Measurements from ENCODE around the gene MS4A6A.

DNA sequence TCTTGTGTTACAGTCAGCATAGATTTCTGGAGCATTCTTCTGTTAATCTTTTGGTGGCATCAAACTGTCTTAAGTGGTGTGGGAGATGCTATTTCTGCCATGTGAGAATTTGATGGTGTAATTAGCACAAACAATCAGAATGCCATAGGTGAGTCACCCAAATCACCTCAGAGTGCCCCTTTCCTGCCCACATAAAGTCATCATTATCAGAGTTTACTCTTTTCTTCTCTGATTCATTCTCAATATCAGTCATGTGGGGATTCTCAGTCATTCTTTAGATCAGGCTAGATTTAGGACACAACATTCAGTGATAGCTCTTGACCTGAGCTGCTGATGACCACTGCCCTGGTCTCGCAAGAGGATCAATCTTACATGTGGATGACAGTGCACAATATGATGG is 23.7 kb upstream of the MS4A6A start:
- TF ChIP-seq, protein P1, sequence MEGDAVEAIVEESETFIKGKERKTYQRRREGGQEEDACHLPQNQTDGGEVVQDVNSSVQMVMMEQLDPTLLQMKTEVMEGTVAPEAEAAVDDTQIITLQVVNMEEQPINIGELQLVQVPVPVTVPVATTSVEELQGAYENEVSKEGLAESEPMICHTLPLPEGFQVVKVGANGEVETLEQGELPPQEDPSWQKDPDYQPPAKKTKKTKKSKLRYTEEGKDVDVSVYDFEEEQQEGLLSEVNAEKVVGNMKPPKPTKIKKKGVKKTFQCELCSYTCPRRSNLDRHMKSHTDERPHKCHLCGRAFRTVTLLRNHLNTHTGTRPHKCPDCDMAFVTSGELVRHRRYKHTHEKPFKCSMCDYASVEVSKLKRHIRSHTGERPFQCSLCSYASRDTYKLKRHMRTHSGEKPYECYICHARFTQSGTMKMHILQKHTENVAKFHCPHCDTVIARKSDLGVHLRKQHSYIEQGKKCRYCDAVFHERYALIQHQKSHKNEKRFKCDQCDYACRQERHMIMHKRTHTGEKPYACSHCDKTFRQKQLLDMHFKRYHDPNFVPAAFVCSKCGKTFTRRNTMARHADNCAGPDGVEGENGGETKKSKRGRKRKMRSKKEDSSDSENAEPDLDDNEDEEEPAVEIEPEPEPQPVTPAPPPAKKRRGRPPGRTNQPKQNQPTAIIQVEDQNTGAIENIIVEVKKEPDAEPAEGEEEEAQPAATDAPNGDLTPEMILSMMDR (IDR thresholded peaks at IDR 0.05): no peak
- TF ChIP-seq EZH2phosphoT487 (IDR thresholded peaks at IDR 0.05; ENCODE audit: borderline replicate concordance, low read depth) (no peak), MXI1 (IDR thresholded peaks at IDR 0.05; ENCODE audit: low read depth, low read length) (no peak), POLR2AphosphoS5 (IDR thresholded peaks at IDR 0.05; ENCODE audit: low read depth, low read length) (no peak), SMC3 (IDR thresholded peaks at IDR 0.05; ENCODE audit: low read depth, low read length) (no peak), EP300 (IDR thresholded peaks at IDR 0.05; ENCODE audit: borderline replicate concordance in 1 of 2, low read depth in 1 of 2, low read length in 1 of 2) (no peak), CHD2 (IDR thresholded peaks at IDR 0.05; ENCODE audit: low read length, partially characterized antibody) (no peak), USF2 (IDR thresholded peaks at IDR 0.05; ENCODE audit: borderline replicate concordance, low read depth, low read length) (no peak), TAF1 (IDR thresholded peaks at IDR 0.05; ENCODE audit: borderline replicate concordance, low read depth, low read length) (no peak)
